ENCODE results near the gene MYOG. TPM values are rescaled to one million over a fixed set of nuclear protein-coding genes. Genes with fewer than 3 reads are reported as not detected.
A peak's percentile ranks its signal among the peaks of the same experiment; 100 is the strongest.

Gene MYOG
- total RNA-seq, 1 donor from 2014 or later, result not detected

- Histone ChIP-seq H3K36me3 (no peaks in the 10 kb centered on the region), H3K9me3 (no peaks in the 10 kb centered on the region), H3K4me1 (no peaks in the 10 kb centered on the region), H3K27me3 (no peaks in the 10 kb centered on the region), H3K27ac (no peak overlapping the region), H3K4me3 (no peak overlapping the region)
- no peak for TF ChIP-seq CTCF (IDR thresholded peaks at IDR 0.05)
- TF ChIP-seq POLR2A (IDR thresholded peaks at IDR 0.05), result no peak
- intact Hi-C loops (cut with DNase I), result no loop called here
- DNase-seq (ENCODE audit: extremely low spot score in 2 of 2), result peak in 1 of 2 donors; percentile 28
These were observed 18.1 kb upstream of the MYOG start for GRCh38 chr1:203103829-203104495.

- H3K36me3 ChIP-seq, result no peaks in the 10 kb centered on the region
- peak in 1 of 2 donors; percentile 61 for DNase-seq (ENCODE audit: extremely low spot score in 2 of 2)
- H3K4me3 ChIP-seq, result no peak overlapping the region
- no peaks in the 10 kb centered on the region for H3K27me3 ChIP-seq
- no peaks in the 10 kb centered on the region for H3K4me1 ChIP-seq
- no peak for TF ChIP-seq POLR2AphosphoS5 (IDR thresholded peaks at IDR 0.05; ENCODE audit: insufficient read depth in 1 of 2, low read depth in 1 of 2)
- TF ChIP-seq CTCF (IDR thresholded peaks at IDR 0.05), result no peak
- no peak for TF ChIP-seq POLR2A (IDR thresholded peaks at IDR 0.05)
- no peak overlapping the region for H3K27ac ChIP-seq
- H3K9me3 ChIP-seq, result no peaks in the 10 kb centered on the region
- intact Hi-C loops (cut with DNase I), result no loop called here
These were observed 17.4 kb upstream of the MYOG start for GRCh38 chr1:203103216-203103615.

GRCh38 chr1:203101813-203102634, 16.2 kb upstream of the MYOG start:
- Histone ChIP-seq H3K4me1 (no peaks in the 10 kb centered on the region), H3K27me3 (no peaks in the 10 kb centered on the region), H3K27ac (no peak overlapping the region), H3K9me3 (no peaks in the 10 kb centered on the region), H3K36me3 (no peaks in the 10 kb centered on the region), H3K4me3 (no peak overlapping the region)
- intact Hi-C loops (cut with DNase I), result no loop called here
- TF ChIP-seq POLR2AphosphoS5 (IDR thresholded peaks at IDR 0.05; ENCODE audit: insufficient read depth in 1 of 2, low read depth in 1 of 2) (no peak), POLR2A (IDR thresholded peaks at IDR 0.05) (no peak), CTCF (IDR thresholded peaks at IDR 0.05) (no peak)
- DNase-seq (ENCODE audit: extremely low spot score in 2 of 2), result peak in 1 of 2 donors; percentile 31

- H3K4me3 ChIP-seq, result no peak overlapping the region
- no peaks in the 10 kb centered on the region for H3K9me3 ChIP-seq
- H3K27ac ChIP-seq, result no peak overlapping the region
- H3K4me1 ChIP-seq, result no peaks in the 10 kb centered on the region
- peak in 1 of 2 donors; percentile 31 for DNase-seq (ENCODE audit: extremely low spot score in 2 of 2)
- no peaks in the 10 kb centered on the region for H3K27me3 ChIP-seq
- TF ChIP-seq CTCF (IDR thresholded peaks at IDR 0.05), result no peak
- intact Hi-C loops (cut with DNase I), result no loop called here
- H3K36me3 ChIP-seq, result no peaks in the 10 kb centered on the region
These were observed 14.7 kb upstream of the MYOG start for GRCh38 chr1:203100516-203100869.
